ENCODE measurements around the gene DUSP5.
"Not testable (repeated sequence)": the region's sequence is repeated elsewhere in the genome, so short reads cannot be mapped to it uniquely, and the experiment has no call there.

DUSP5 gene

GRCh38 chr10:110523736-110524135, 26.0 kb downstream of the DUSP5 start:
- no peak for DNase-seq

GRCh38 chr10:110524179-110524858, 26.6 kb downstream of the DUSP5 start:
- DNase-seq = no peak

- DNase-seq = no peak
These were observed 27.1 kb downstream of the DUSP5 start for GRCh38 chr10:110524859-110525232.

GRCh38 chr10:110525349-110526260, 27.9 kb downstream of the DUSP5 start:
- no peak for DNase-seq

- DNase-seq = no peak
These were observed 30.0 kb downstream of the DUSP5 start for GRCh38 chr10:110527731-110528171.

- no peak for DNase-seq
These were observed 30.7 kb downstream of the DUSP5 start for GRCh38 chr10:110528224-110528996.

GRCh38 chr10:110528997-110529524, 31.4 kb downstream of the DUSP5 start:
- not testable (repeated sequence) for DNase-seq

GRCh38 chr10:110529596-110530011, 31.9 kb downstream of the DUSP5 start:
- no peak for DNase-seq

GRCh38 chr10:110530131-110530831, 32.6 kb downstream of the DUSP5 start:
- DNase-seq = no peak

GRCh38 chr10:110531687-110532086, 34.0 kb downstream of the DUSP5 start:
- no peak for DNase-seq

- not testable (repeated sequence) for DNase-seq
These were observed 34.9 kb downstream of the DUSP5 start for GRCh38 chr10:110532628-110533027.

- no peak for DNase-seq
These were observed 35.4 kb downstream of the DUSP5 start for GRCh38 chr10:110533149-110533548.

GRCh38 chr10:110534571-110534970, 36.9 kb downstream of the DUSP5 start:
- DNase-seq = no peak

- no peak for DNase-seq
These were observed 38.5 kb downstream of the DUSP5 start for GRCh38 chr10:110535958-110536891.

GRCh38 chr10:110539091-110539490, 41.4 kb downstream of the DUSP5 start:
- no peak for DNase-seq

GRCh38 chr10:110540031-110540430, 42.3 kb downstream of the DUSP5 start:
- peak; percentile 52 for DNase-seq

GRCh38 chr10:110544958-110545537, 47.3 kb downstream of the DUSP5 start:
- no peak for DNase-seq

- DNase-seq = no peak
These were observed 48.4 kb downstream of the DUSP5 start for GRCh38 chr10:110546077-110546476.

- no peak for DNase-seq
These were observed 48.9 kb downstream of the DUSP5 start for GRCh38 chr10:110546499-110547110.

- DNase-seq = no peak
These were observed 49.5 kb downstream of the DUSP5 start for GRCh38 chr10:110547139-110547761.
